HepG2 (cell line): Measurements from ENCODE around the gene TMEM33. TPM values are rescaled to one million over a fixed set of nuclear protein-coding genes. Genes with fewer than 3 reads are reported as not detected.

Experiments
- ASH2L ChIP-seq: fragments of 300-600, 200-600 bp; sonication (generic); IDR thresholded peaks from 2 replicates; pipeline ENCODE4 v1.7.0; 2017; ENCODE audit warnings: low read depth, mild to moderate bottlenecking, moderate library complexity, mixed read lengths, low read length; ENCODE audit not compliant: insufficient read length
- MYC ChIP-seq: sonication (generic); formaldehyde crosslinking; IDR thresholded peaks from 2 replicates; pipeline ENCODE4 v1.9.0; 2021; ENCODE audit warnings: missing genetic modification reagents, borderline replicate concordance
- NR2F1 ChIP-seq, 2 experiments: fragments of 450-650 bp in 1 of 2; formaldehyde crosslinking in 1 of 2; IDR thresholded peaks; 2 replicates each; pipeline versions ENCODE4 v1.5.0 to v1.6.1; 2016 to 2020; ENCODE audit warnings: mild to moderate bottlenecking in 1 of 2, missing compliant biosample characterization in 1 of 2, missing genetic modification reagents in 1 of 2, moderate library complexity in 1 of 2
- POLR2AphosphoS5 ChIP-seq: IDR thresholded peaks from 2 replicates; pipeline ENCODE4 v1.6.1; 2012; ENCODE audit warnings: low read depth, low read length
- TOE1 ChIP-seq: sonication (generic); formaldehyde crosslinking; IDR thresholded peaks from 2 replicates; pipeline ENCODE4 v1.4.0; 2020; ENCODE audit warnings: mild to moderate bottlenecking, missing genetic modification reagents
- ZEB1 ChIP-seq: IDR thresholded peaks from 2 replicates; pipeline ENCODE4 v1.6.1; 2012; ENCODE audit warnings: mild to moderate bottlenecking, low read depth, inconsistent platforms; ENCODE audit not compliant: insufficient replicate concordance
- ZFP36 ChIP-seq: fragments of 150-350 bp; IDR thresholded peaks from 2 replicates; pipeline ENCODE4 v1.6.1; 2018; ENCODE audit warnings: borderline replicate concordance, low read length, low read depth; ENCODE audit not compliant: partially characterized antibody
- ZFP82 ChIP-seq: sonication (generic); formaldehyde crosslinking; IDR thresholded peaks from 2 replicates; pipeline ENCODE4 v1.5.1; 2020; ENCODE audit warnings: mild to moderate bottlenecking, missing genetic modification reagents, borderline replicate concordance
- ZNF432 ChIP-seq: sonication (generic); formaldehyde crosslinking; IDR thresholded peaks from 2 replicates; pipeline ENCODE4 v1.5.0; 2020; ENCODE audit warnings: missing genetic modification reagents, mild to moderate bottlenecking, borderline replicate concordance
- ZNF761 ChIP-seq: sonication (generic); formaldehyde crosslinking; conservative IDR thresholded peaks from 2 replicates; pipeline ENCODE4 v1.4.0; 2020; ENCODE audit warnings: mild to moderate bottlenecking, missing genetic modification reagents
- ZSCAN29 ChIP-seq: sonication (generic); formaldehyde crosslinking; conservative IDR thresholded peaks from 2 replicates; pipeline ENCODE4 v1.4.0; 2020; ENCODE audit warnings: mild to moderate bottlenecking, missing genetic modification reagents
- polyA plus RNA-seq, 8 experiments: library from polyadenylated mRNA; depleted of rRNA in 3 of 8; stranded (reverse) in 7 of 8; unstranded in 1 of 8; fragments of >200 nt; fragmentation: Illumina TruSeq in 4 of 8; extraction: Trizol in 4 of 8; gene quantifications; 2 replicates each; pipeline versions ENCODE4 v1.2.1 to v1.2.3, GENCODE V29; 2011 to 2016; ENCODE audit warnings: low read depth in 4 of 8, missing spikeins in 1 of 8, mixed read lengths in 1 of 8; ENCODE audit not compliant: insufficient read depth in 1 of 8
- total RNA-seq, 5 experiments: library from RNA; depleted of rRNA; stranded (reverse); fragments of >200 nt; fragmentation: Illumina TruSeq; extraction: Trizol; gene quantifications; 2 replicates each; pipeline ENCODE4 v1.2.3, GENCODE V29; 2016; ENCODE audit warnings: low read depth in 1 of 5
- TF ChIP-seq, protein P1 (sequence below): sonication (generic); formaldehyde crosslinking; IDR thresholded peaks from 2 replicates; pipeline ENCODE4 v1.4.0; 2020; ENCODE audit warnings: missing genetic modification reagents, low read depth, mild to moderate bottlenecking, borderline replicate concordance
- TF ChIP-seq, protein P2 (sequence below): IDR thresholded peaks from 2 replicates; pipeline ENCODE4 v1.6.1; 2016; ENCODE audit warnings: mild to moderate bottlenecking
- TF ChIP-seq, protein P3 (sequence below): sonication (generic); formaldehyde crosslinking; IDR thresholded peaks from 2 replicates; pipeline ENCODE4 v1.5.0; 2020; ENCODE audit warnings: mild to moderate bottlenecking, missing genetic modification reagents
- TF ChIP-seq, protein P4 (sequence below): sonication (generic); formaldehyde crosslinking; IDR thresholded peaks from 2 replicates; pipeline ENCODE4 v1.4.0; 2020; ENCODE audit warnings: missing genetic modification reagents, borderline replicate concordance
- TF ChIP-seq, protein P5 (sequence below): sonication (generic); formaldehyde crosslinking; IDR thresholded peaks from 2 replicates; pipeline ENCODE4 v1.4.0; 2020; ENCODE audit warnings: missing genetic modification reagents
- TF ChIP-seq, protein P6 (sequence below): IDR thresholded peaks from 2 replicates; pipeline ENCODE4 v1.6.1; 2016

TMEM33 gene
- total and polyA plus RNA-seq, 2 of the 13 experiments (the other 11 are each of a cell fraction or from before 2014, with no cell fraction given), result 36.1 to 66.6 TPM

DNA sequence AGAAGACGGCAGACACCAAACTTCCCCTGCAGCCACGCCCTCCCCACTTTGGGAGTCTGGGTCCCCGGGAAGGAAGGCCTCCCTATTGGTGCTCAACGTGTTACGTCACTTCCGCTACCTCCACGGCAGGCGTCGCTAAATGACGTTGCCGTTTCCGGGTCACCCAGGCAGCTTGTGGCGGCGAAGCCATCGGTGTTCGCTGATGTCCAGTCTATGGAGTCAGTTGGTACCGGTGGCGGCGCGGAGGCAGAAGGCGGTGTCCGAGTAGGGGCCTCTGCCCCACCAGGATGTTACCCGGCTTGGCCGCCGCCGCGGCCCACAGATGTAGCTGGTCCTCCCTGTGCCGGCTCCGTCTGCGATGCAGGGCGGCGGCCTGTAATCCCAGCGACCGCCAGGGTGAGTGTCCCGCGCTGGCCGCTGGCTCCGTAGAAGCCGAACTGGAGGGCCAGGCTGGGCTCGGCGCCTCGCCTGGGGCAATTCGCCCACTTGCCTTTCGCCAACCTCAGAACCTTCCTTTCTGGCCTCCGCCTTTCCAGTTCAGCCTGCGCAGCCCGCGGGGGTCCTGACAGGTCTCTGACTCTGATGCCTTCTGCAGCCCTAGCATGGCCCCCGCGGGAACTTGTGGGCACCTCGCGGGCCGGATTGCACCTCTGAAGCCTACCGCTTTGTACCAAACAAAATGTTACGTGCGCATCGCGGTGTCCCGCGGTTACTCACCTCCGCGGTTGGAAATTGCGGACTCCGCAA lies 55.3 kb downstream of the TMEM33 start, which contains the start of gene SLC30A9 (continued):
- TF ChIP-seq, protein P1, sequence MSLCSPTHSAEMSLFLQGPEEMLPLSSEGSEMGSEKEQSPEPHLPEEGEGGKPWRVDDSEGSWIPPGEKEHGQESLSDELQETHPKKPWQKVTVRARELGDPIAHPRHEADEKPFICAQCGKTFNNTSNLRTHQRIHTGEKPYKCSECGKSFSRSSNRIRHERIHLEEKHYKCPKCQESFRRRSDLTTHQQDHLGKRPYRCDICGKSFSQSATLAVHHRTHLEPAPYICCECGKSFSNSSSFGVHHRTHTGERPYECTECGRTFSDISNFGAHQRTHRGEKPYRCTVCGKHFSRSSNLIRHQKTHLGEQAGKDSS (CRISPR knock-in tag), result peak; percentile 20; the same call in 1 of the 2 replicates
- TF ChIP-seq, protein P2, sequence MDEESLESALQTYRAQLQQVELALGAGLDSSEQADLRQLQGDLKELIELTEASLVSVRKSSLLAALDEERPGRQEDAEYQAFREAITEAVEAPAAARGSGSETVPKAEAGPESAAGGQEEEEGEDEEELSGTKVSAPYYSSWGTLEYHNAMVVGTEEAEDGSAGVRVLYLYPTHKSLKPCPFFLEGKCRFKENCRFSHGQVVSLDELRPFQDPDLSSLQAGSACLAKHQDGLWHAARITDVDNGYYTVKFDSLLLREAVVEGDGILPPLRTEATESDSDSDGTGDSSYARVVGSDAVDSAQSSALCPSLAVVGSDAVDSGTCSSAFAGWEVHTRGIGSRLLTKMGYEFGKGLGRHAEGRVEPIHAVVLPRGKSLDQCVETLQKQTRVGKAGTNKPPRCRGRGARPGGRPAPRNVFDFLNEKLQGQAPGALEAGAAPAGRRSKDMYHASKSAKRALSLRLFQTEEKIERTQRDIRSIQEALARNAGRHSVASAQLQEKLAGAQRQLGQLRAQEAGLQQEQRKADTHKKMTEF (CRISPR knock-in tag), result peak; percentile 80; the same call in 1 of the 2 replicates
- TF ChIP-seq ZFP82, result no peak
- TF ChIP-seq, protein P3, sequence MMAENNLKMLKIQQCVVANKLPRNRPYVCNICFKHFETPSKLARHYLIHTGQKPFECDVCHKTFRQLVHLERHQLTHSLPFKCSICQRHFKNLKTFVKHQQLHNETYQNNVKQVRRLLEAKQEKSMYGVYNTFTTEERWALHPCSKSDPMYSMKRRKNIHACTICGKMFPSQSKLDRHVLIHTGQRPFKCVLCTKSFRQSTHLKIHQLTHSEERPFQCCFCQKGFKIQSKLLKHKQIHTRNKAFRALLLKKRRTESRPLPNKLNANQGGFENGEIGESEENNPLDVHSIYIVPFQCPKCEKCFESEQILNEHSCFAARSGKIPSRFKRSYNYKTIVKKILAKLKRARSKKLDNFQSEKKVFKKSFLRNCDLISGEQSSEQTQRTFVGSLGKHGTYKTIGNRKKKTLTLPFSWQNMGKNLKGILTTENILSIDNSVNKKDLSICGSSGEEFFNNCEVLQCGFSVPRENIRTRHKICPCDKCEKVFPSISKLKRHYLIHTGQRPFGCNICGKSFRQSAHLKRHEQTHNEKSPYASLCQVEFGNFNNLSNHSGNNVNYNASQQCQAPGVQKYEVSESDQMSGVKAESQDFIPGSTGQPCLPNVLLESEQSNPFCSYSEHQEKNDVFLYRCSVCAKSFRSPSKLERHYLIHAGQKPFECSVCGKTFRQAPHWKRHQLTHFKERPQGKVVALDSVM, result peak; percentile 73
- peak; percentile 57; the same call in 1 of the 2 replicates for TF ChIP-seq MYC (CRISPR knock-in tag)
- no peak for TF ChIP-seq ZNF761 (CRISPR knock-in tag)
- TF ChIP-seq TOE1 (CRISPR knock-in tag), result no peak
- no peak for TF ChIP-seq ZNF432 (CRISPR knock-in tag)
- 0 out of 2 replicates have a peak, but pooled peaks have one; percentile 12 for TF ChIP-seq ZSCAN29 (CRISPR knock-in tag)
- TF ChIP-seq POLR2AphosphoS5, result peak; percentile 94
- no peak for TF ChIP-seq ZFP36
- peak; percentile 62 for TF ChIP-seq ASH2L
- TF ChIP-seq, protein P4, sequence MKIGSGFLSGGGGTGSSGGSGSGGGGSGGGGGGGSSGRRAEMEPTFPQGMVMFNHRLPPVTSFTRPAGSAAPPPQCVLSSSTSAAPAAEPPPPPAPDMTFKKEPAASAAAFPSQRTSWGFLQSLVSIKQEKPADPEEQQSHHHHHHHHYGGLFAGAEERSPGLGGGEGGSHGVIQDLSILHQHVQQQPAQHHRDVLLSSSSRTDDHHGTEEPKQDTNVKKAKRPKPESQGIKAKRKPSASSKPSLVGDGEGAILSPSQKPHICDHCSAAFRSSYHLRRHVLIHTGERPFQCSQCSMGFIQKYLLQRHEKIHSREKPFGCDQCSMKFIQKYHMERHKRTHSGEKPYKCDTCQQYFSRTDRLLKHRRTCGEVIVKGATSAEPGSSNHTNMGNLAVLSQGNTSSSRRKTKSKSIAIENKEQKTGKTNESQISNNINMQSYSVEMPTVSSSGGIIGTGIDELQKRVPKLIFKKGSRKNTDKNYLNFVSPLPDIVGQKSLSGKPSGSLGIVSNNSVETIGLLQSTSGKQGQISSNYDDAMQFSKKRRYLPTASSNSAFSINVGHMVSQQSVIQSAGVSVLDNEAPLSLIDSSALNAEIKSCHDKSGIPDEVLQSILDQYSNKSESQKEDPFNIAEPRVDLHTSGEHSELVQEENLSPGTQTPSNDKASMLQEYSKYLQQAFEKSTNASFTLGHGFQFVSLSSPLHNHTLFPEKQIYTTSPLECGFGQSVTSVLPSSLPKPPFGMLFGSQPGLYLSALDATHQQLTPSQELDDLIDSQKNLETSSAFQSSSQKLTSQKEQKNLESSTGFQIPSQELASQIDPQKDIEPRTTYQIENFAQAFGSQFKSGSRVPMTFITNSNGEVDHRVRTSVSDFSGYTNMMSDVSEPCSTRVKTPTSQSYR, result no peak
- TF ChIP-seq, protein P5, sequence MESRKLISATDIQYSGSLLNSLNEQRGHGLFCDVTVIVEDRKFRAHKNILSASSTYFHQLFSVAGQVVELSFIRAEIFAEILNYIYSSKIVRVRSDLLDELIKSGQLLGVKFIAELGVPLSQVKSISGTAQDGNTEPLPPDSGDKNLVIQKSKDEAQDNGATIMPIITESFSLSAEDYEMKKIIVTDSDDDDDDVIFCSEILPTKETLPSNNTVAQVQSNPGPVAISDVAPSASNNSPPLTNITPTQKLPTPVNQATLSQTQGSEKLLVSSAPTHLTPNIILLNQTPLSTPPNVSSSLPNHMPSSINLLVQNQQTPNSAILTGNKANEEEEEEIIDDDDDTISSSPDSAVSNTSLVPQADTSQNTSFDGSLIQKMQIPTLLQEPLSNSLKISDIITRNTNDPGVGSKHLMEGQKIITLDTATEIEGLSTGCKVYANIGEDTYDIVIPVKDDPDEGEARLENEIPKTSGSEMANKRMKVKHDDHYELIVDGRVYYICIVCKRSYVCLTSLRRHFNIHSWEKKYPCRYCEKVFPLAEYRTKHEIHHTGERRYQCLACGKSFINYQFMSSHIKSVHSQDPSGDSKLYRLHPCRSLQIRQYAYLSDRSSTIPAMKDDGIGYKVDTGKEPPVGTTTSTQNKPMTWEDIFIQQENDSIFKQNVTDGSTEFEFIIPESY (CRISPR knock-in tag), result no peak
- TF ChIP-seq NR2F1 (CRISPR knock-in tag; IDR thresholded peaks at IDR 0.05), result no peak
- no peak for TF ChIP-seq ZEB1
- TF ChIP-seq, protein P6, sequence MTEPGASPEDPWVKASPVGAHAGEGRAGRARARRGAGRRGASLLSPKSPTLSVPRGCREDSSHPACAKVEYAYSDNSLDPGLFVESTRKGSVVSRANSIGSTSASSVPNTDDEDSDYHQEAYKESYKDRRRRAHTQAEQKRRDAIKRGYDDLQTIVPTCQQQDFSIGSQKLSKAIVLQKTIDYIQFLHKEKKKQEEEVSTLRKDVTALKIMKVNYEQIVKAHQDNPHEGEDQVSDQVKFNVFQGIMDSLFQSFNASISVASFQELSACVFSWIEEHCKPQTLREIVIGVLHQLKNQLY (CRISPR knock-in tag), result no peak
